GM21423 (cell line): ENCODE data around the gene PDIA5.

Source experiments
- ATAC-seq: cut with Tn5 transposase; IDR thresholded peaks from one replicate; pipeline ENCODE4 v1.9.1; 2021; ENCODE audit warnings: mild to moderate bottlenecking, moderate library complexity; ENCODE audit not compliant: unreplicated experiment

The PDIA5 gene

DNA sequence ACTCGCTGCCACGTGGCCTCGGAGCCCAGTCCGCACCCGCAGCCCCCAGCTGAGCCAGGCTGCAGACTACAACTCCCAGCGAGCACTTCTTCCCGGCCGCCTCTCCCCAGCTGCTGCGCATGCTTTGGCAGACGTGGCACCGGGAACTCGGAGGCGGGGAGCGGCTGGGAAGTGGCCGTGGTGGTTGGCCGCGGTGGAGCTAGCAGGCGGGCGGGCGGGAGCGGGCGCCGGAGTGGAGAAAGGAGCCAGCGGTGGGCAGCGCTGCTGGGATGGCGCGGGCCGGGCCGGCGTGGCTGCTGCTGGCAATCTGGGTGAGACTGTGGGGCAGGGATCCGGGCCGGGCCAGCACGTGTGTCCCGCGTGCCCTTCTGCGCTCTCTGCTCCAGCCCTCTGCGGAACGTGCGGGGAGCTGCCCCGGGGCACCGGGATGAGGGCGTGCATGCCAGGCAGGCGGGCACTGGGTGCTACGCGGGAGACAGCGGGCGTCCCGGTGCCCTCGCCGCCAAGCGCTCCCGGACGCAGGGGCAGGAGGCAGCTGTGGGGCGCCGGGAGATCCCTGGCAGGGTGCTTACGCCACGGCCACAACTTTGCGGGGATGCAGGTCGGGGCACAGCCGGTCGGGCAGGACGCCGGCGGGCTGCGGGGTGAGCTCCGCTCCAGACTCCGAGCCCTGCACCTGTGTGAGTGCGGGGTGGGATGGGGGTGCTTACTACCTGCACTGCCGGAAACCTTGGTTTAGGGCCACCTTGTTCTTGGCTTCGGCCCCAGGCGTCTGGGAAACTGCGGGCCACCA lies at the start of gene PDIA5:
Gene PDIA5 (plus strand): TSS at position 130 of the 793 bp plus-strand sequence. CDS start 140 bp downstream, at position 270.
- peak; percentile 86 for ATAC-seq

DNA sequence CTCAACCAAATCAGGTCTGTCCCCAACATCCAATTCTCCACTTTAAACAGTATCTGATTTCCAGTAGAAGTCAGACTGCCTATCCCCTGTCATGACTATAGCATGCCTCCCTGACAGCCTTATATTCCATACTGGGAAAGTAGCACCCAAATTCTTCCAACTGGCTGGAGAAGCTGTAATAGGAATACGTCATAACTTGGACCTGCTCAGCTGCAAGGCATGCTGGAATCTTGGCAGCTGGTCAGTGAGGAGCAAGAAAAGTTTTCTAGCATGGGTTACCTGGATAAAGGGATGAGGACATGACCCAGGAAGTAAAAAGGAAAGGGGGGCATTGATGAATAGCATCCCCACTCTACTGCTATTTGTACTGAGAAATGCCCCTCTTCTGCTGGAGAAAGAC lies 48.1 kb upstream of the PDIA5 start:
- no peak for ATAC-seq

DNA sequence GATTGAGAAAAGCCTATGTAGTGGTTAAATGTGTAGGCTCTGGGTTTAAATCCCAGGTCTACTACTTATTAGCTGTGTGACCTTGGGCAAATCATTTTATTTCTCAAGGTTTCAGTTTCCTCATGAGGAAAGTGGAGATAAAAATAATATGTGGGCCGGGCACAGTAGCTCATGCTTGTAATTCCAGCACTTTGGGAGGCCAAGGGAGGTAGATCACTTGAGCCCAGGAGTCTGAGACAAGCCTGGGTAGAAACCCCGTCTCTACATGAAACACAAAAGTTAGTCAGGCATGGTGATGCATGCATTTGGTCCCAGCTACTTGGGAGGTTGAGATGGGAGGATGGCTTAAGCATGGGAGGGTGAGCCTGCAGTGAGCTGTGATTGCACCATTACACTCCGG lies 47.7 kb upstream of the PDIA5 start:
- ATAC-seq: no peak

DNA sequence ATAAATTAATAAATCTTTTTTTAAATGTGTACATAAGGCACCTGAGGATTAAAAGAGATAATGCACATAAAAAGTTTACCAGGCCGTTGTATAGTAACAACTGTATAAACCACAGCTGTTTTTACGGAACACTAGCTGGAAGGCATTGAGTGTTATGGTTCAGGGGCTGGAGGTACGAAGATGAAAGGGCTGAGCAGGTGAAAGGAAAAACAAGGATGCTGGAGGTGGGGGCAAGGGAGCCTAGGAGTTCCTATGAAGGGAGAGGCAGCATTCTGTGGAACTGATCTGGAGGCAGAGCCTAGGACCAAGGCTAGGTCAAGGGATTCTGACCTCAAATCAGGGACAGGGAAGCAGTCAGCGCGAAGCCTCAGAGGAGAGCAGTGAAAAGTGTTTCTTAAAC lies 47.2 kb upstream of the PDIA5 start:
- ATAC-seq: no peak

DNA sequence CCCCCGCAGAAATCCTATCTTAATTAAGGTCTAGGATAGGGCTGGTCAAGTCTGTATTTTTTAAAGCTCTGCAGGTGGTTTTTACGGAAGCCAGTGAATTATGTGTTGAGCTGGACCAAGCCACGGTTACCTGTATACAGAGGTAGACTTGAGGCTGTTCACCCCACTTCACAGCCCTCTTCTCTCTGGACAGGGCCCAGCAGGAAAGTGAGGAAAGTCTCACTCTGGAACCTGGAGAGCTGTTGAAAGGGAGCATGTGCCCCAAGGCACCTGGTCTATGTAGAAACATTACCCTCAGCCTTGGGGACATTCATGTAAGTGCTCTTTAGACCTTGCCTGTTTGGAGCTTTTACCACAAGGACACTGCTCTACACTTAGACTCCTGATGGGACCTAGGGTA lies 46.1 kb upstream of the PDIA5 start:
- ATAC-seq: no peak

DNA sequence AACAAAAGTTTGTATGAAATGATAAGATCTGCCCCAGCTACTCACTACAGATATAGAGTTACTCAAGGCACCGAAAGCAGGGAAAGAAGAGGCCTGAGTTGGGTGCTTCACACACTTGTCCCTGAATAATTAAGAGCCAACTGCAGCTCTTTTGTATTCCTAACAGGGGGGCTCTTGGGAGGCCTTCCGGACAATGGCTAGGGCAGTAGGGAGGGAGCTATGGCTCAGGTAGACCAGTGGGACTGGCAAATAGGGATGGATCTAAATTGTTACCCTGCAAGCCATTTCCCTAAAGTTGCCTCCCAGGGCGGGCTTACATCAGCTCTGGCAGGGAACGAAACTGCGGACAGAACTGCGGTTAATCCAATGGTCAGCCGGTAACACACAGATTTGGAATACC lies 45.4 kb upstream of the PDIA5 start:
- no peak for ATAC-seq

DNA sequence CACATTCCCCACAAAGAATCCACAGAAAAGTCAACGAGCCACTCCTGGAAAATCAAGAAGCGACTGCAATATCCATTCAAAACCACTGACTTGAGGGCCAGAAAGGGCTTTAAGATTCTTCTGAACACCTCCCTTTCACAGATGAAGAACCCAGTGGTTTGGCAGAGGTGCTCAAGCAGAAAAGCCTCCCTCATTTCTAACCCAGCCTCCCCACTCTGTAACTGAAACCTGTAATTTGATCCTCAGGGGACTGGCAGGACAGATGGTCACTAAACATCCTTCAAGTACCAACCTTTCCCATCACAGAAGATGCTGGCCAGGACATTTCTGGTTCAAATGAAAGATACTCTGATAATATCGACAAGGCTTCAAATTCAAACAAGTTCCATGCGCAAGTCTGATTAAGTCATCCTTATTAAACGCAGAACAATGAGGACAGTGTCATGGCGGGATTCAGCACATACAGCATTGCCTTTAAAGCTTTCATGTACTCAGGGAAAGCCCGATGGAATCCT lies 44.8 kb upstream of the PDIA5 start:
- no peak for ATAC-seq

DNA sequence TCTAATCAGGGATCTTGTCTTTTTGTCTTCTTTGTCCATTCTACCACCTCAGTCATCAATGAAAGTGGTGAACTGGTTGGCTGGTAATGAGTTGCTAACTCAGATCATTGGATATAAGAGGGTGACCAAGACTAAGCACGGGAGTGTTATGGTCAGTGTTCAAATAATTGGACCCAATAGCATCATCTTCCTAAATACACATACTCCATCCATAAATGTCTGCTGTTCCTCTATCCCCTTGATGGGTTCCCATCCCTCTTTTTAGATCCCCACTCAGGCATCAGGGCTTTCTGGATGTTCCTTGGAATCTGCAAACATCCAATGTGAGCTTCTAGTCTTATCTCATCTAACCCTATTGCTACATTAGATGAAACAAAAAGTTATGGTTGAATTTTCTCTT lies 42.8 kb upstream of the PDIA5 start:
- ATAC-seq: no peak

DNA sequence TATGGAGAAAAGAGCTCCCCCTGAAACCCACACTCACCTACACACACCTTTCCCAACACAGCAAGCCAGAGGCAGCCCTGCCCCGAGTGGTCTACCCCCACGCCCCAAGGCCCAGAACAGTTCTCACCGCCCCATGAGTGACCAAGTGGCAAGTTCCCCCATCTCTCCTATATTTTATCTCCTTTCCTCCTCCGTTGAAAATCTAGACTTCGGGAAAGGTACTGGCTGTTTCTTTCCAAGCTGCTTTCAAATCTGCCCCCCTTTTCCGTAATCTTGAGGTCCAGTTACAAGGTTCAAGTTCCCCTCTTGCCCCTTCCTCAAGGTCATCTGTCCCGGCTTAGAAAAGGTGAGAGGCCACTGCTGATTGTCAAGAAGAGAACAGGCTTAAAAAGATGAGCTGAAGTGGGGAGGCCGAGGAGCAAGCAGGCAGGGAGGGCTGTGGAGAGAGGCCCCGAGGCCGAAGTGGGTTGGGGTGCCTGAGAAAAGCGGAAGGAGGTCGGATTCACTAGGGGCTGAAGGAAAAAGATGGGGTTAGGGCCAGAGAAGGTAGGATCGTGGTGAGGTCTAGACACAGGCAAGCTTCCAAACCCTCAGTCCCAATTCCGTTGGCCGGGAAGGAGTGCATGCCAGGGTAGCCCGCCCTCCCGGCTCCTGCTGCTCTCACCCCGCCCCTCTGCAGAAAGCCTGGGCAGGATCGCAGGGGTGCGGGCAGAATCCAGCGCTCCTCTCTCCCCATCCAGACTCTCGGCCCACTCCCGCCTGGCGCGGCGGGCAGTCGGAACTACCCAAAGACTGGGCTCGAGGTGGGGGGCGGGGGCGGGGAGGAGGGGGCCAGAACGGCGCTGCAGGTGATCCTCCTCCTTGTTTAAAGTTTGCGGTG lies 40.9 kb upstream of the PDIA5 start:
- ATAC-seq: no peak

DNA sequence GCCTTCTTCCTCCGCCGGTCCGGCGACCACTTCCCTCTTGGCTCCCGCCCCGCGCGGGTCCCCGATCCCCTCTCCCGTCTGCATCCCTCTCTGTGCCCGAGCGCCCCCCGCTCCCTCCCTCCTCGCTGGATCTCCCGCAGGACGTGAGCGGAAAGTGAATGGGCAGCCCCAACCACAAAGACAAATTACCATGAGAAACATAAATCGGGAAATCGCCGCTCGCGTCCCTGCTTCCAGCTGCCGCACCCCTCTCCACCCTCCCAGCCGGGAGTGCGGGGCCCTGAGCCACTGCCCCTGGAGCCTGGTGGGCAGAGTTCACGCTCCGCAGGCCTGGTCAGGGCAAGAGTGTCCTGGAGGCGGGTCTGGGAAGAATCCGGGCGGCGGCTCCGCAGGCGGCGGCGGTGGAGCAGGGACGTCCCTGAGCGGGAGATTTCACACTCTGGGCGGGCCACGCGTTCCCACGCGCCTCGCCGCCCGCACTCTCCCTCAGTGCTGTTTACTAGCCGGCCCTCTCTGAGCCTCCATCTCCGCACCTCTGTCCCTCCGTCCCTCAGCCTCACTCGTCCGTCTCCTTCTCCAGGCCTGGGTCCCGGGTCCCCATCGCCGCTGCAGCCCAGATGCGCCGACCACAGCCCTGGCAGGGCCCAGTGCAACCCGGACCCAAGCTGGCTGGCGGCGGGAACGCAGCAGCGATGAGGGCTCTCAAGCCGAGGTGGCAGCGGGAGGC lies 40.1 kb upstream of the PDIA5 start:
- no peak for ATAC-seq

DNA sequence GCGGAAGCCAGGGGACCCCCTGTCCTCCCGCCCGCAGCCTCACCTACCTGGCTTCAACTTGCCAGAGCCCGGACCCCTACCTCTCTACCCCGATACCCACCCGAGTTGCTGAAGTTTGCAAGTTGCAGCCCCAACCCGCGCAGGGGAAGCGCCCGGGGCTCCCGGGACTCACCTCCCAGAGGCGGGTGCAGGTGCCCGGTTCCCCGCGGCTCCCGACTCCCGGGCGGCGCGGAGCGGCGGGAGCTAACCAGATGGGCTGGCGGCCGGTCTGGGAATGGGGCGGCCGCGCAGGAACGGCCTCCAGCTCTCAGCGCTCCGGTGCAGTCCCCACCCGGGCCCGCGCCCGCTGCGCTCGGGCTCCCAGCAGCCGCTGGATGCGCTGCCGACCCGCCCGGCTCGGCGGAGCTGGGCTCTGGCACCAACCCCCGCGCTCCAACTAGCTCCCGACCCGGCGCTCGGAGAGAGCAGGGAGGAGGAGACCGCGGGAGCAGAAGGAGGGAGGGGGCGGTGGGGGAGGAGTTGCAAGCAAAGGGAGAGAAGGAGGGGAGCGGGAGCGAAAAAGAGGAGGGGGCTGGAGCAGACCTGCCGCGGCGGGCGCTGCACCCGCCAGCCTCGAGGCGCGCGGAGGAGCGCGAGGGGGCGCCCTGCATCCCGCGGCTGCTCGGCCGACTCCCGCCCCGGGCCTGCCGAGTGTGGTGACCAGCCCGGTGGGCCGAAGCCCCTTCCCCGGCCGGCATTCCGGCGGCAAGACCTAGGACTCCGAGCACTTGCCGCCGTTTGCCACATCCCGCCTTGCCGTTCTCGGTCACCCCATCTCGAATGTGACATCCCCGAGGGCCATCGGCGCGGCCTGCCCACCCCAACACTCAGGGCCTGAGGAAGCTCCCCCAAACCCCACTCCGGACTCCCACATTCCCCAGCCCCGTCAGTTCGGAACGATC lies 39.3 kb upstream of the PDIA5 start, which contains the start of gene SEMA5B:
Gene SEMA5B (minus strand): TSS at position 472 of the 941 bp plus-strand sequence. CDS start 66,500 bp downstream, outside the sequence.
- ATAC-seq: no peak

DNA sequence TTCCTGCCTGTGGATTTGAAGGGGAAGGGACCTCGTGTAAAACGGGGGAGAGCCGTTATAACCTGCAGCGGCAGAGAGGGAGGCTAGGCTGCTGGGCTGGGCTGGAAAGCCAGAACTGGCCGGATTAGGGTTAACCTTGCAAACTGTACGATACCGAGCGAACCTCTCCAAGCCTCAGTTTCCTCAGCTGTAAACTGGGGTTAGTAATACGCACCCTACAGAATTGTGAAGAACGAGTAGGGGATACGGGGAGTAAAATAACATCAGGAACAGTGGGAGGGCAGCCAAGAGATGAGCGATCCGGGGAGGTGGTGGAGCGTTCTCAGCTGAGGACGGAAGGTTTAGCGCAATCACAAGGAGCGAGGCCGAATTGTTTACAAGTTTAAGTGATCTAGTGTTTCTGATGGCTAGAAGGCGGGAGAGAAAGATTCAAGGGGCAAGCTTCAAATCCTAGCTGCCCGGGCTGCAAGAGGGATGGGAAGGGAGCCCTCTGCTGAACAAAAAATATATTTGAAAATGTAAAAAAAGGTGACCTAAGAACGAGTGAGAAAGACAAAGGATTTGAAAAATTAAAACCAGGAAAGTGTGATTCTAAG lies 38.5 kb upstream of the PDIA5 start:
- ATAC-seq: no peak

DNA sequence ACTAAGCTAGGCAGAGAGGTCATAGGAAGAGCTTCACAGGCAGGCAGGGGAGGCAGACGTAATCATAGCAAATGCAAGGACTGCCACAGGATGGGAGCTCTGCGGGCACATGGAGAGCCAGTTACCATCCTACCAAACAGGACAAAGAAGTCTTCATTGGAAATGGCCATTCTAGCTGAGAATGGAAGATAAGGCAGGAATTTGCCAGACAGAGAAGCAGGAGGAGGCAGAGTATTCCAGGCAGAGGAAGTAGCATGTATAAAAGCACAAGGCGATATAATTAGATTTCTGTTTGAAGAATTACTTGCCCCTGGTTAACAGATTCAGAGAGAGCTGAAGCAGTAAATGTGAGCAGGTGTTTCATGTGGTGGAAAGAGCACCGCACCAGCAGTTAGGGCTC lies 35.8 kb upstream of the PDIA5 start:
- no peak for ATAC-seq

DNA sequence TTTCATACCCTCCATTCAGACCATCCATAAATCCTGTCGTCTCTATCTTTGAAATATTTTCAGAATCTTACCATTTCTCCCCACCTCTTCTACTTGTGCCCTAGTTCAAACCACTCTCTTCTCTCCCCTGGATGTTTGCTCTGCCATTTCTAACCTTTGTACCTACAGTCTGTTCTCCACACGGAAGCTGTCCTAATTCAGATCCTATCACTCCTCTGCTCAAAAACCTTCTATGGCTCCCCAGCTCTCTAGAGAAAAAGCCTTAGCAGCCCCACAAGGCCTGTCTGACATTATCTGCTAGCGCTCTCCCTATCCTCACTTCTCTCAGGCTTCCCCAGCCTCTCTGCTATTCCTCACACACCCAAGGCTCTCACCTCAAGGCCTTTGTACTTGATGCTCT lies 34.8 kb upstream of the PDIA5 start:
- ATAC-seq: no peak

DNA sequence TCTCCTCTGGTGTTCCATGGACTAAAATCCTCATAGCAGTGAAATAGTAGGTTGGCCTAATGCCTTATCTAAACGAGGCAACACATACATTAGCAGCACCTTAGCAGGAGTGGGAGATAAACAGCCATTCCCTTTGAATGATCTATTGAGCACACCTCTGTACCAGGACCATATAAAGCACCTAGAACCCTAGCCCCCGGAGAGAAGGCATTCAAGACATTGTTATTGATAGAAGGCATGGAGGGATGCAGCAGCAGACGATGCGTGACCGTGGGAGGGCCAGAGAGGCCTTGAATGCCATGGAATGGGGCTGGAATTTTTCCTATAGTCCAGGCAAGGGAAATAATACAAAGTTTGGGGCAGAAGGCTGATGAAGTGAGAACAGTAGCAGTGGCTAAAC lies 32.7 kb upstream of the PDIA5 start:
- ATAC-seq: no peak

DNA sequence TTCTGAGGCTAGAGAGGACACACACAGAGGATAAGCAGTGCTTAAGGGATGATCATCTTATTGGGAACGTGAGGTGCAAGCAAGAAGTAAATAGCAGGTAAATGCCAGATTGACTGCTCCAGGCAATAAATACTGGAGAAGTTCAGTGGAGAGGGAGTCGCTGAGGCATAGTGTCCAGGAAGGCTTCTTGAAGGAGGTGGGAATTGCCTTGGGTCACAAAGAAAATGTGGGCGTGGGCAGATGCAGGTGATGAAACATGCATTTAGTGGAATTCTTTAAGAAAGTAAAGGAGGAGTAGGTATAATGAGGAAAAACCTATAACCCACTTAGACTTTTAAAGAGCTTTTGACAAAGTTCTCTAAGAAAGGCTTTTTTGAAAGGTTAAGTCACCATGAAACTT lies 31.8 kb upstream of the PDIA5 start:
- ATAC-seq: no peak

DNA sequence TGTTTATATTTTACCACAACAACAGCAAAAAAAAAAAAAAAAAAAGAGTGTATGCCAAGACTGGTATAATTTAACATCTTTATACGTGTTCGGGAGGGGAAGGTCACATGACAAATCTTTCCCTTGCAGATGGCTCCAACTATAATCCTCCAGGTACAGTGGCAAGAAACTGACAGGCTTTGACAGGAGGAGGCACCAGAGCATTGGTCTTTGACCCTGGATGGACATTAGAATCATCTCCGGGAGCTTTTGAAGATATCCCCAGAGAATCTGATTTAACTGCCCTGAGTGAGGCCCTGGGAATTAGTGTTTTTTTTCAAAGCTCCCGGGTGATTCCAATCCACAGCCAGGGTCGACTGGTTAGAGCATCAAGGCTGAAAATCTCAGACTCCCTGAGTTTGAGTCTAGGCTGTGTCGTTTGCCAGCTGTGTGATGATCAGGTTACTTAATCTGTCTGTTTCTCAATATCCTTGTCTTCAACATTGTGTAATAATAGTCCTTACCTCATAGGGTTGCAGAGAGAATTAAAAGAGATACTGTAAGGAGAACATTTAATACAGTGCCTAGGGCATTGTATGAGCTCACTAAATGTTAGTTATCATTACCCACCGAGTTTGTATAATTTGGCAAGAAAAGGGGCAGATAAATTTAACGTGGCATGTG lies 30.3 kb upstream of the PDIA5 start:
- ATAC-seq: no peak

DNA sequence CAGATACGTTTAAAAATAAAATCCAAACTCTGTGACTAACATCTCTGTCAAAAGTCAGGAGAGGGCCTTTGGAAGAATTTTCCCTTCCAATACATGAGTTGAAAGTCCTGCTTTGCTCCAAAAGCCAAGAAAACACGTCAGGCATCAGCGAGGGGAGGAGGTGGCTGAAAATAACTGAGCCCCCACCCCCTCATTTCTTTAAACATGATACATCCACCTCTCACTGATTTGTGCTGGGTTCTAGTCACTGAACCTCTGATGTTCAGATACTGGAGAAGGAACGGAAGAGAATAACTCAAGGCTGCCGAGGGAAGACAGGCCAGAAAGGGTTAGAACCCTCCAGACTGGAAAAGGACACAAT lies 29.8 kb upstream of the PDIA5 start:
- ATAC-seq: no peak

DNA sequence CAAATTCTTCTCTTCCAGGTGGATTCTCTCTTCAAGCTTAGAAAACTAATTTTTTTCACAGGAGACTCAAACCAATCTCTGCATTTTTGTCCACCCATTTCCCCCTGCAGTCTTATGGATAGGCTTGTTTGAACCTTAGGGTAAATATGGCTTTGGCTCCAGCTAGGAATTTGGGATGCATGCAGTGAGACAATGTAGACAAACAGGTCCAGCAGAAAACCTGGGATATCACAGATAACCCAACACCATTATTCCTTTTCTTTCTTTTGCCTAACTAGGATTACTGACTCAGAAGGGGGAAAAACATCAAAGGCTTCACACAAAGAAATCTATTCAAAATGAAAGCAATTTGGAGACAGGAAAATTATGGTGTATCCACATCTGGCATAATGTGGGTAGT lies 28.1 kb upstream of the PDIA5 start:
- ATAC-seq: no peak
